ENCODE data around the gene ETAA1.

The ETAA1 gene
- total RNA-seq: 15.9 to 31.7 reads per million in 2 donors

DNA sequence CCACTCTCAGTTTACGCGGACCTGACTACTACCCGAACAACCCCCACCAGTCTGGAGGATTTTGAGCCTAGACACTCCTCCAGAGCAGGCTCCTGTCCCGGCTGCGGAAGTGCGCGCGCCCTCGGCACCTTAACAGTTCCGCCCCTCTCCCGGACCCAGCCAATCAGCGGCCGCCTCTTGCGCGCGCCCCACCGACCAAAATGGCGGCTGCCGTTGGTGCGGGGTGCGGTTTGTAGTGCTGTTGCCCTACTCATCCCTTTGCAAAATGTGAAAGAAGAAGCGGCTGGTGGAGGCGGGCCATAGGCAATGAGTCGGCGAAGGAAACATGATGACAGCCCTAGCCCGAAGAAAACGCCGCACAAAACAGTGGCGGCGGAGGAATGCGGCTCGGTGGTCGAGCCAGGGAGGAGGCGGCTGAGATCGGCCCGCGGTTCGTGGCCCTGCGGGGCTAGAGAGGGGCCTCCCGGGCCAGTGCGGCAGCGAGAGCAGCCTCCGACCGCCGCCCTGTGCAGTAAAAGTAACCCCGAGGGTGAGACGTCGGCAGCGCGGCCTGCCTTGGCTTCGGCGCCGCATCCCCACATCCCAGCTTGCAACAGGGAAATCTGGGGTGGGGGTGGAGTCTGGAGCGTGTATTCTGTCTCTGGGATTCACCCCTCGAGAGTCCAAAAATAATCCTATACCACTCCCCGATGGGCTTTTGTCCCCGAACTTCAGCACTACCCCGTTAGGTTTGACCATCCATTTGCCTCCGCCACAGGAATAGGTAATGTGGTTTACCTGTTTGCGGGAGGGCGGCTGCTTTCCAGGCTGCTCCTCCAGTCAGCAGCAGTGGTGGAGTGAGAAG is at the start of gene ETAA1:
TSS of gene ETAA1 (plus strand) at position 191 of the 844 bp plus-strand sequence. CDS start at position 307, 116 bp downstream.
- peak; percentile 84 to 96 (median 90) for DNase-seq

GRCh38 chr2:67366832-67367412 is 30.2 kb upstream of the ETAA1 start:
- DNase-seq: no peak

DNA sequence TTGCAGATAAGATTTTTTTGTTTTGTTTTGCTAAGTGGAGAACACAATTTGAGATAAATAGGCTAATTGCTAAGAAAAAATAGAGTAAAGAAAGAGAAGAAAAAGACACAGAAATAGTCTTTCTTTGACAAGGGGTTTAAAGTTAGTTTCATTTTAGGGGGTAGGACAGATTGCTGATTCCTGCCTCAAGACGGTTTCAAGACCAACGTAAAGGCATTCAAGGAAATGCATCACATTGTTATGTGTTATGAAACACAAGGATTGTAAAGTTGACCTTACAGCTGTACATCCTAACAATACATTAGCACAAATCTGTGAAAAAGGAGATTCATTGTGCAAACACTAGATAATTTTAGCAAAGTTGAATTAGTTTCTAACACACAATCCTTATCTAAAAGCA is 22.7 kb upstream of the ETAA1 start:
- DNase-seq: no peak

GRCh38 chr2:67374949-67375348 is 22.2 kb upstream of the ETAA1 start:
- no peak for DNase-seq

DNA sequence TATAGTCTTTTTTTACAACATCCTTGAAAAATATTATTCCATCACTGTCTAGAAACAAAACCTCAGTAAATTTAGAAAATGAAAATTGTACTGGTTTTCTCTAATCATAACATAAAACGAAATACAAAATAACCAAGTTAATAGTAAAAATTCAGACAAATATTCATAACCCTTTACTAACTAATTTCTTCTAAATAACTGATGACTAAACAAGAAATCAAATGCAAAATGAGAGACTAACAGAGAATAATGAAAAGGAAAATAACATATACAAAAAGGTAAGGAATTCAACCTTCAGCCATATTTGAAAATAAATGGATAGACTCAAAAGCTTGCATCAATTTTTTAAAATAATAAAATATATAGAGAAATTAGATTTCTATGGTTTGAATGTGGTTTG is 18.6 kb upstream of the ETAA1 start:
- DNase-seq: no peak

DNA sequence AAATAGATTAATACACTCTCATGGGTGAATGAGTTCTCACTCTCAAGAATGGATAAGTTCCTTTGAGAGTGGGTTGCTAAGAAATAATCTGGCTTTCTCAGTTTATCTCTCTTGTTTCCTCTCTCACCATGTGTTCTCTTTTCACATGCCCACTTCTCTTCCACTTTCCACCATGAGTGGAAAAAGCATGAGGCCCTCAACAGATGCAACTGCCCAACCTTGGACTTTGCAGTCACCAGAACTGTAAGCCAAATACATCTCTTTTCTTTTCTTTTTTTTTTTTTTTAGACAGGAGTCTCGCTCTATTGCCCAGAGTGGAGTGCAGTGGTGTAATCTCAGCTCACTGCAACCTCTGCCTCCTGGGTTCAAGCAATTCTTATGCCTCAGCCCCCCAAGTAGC is 18.1 kb upstream of the ETAA1 start:
- no peak for DNase-seq

- DNase-seq: no peak
Measured at GRCh38 chr2:67384123-67384822, 12.9 kb upstream of the ETAA1 start.

DNA sequence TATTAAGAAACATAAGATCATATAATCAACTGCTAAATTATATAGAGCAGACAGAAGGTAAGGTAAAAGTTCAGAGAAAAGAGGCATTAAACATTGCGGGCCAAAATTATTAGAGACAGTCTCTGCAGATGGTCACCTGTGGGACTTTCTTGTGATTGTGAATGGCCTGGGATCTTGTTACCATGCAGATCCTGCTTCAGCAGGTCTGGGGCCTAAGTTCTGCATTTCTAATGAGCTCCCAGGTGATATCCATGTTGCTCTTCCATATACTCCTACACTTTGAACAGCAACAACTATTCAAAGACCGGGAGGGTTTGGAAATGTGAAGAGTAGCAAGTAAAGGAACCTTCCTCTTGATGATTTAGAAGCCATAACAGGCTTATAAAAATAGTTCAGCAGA is 8.5 kb upstream of the ETAA1 start:
- no peak for DNase-seq

- no peak for DNase-seq
Measured at GRCh38 chr2:67389286-67389685, 7.8 kb upstream of the ETAA1 start.

DNA sequence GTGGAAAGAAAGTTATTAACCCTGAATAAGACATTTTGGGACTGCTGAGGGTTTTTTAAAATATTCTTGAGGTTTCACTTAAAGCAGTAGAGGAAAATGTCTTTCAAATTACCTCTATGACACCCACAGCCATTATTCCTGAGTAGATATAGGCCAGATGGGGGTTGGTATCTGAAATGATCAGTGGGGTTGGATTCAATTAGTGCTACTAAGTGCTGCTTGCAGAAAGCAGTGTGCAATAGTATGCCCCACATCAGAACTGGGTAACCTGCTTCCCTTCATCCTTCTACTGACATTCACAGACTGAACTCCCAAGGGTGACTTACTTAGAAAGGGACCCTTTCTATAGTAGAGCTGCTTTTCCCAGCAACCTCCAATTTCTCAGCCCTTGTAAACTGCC is 7.3 kb upstream of the ETAA1 start:
- DNase-seq: no peak

GRCh38 chr2:67393237-67393636 is 3.9 kb upstream of the ETAA1 start:
- no peak for DNase-seq

DNA sequence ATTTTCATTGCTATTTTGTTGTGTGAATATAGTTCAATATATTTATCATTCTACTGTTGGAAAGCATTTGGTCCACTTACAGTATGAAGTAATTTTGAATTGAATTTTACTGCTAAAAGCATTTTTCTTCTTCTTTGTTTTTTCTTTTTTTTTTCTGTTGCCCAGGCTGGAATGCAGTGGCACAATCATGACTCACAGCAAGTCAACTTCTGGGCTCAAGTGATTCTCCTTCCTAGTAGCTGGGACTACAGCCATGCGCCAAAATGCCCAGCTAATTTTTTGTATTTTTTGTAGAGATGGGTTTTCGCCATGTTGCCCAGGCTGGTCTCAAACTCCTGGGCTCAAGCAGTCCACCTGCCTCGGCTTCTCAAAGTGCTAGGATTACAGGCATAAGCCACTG is 2.4 kb upstream of the ETAA1 start:
- DNase-seq: no peak

- DNase-seq: no peak
Measured at GRCh38 chr2:67399144-67399543, 2.0 kb downstream of the ETAA1 start.

DNA sequence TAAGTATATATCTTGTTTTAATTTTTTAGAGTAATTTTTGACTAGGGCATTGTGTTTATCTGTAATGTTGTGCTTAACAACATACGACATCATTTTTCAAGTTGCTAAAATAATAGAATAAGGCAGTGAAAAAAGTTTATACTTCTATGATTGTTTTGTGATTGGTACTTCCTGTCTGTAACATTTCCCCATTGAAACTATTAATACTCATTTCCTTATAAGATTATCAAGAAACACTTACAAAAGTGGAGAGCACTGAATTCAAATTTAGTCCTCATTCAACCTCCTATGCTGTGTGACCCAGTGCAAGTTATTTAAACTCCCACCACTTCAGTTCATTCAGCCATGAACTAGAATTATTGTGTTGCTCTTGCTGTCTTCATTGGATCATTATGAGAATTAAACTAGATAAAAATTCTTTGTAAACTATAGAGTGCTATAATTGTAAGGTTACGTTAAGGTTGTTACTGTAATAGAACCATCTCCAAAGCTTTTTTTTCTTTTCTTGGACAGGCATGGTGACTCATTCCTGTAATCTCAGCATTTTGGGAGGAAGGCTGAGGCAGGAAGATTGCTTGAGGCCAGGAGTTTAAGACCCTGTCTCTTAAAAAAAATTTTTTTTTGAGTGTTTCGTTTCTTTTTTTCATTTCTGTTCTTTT is 2.8 kb downstream of the ETAA1 start:
- DNase-seq: no peak

DNA sequence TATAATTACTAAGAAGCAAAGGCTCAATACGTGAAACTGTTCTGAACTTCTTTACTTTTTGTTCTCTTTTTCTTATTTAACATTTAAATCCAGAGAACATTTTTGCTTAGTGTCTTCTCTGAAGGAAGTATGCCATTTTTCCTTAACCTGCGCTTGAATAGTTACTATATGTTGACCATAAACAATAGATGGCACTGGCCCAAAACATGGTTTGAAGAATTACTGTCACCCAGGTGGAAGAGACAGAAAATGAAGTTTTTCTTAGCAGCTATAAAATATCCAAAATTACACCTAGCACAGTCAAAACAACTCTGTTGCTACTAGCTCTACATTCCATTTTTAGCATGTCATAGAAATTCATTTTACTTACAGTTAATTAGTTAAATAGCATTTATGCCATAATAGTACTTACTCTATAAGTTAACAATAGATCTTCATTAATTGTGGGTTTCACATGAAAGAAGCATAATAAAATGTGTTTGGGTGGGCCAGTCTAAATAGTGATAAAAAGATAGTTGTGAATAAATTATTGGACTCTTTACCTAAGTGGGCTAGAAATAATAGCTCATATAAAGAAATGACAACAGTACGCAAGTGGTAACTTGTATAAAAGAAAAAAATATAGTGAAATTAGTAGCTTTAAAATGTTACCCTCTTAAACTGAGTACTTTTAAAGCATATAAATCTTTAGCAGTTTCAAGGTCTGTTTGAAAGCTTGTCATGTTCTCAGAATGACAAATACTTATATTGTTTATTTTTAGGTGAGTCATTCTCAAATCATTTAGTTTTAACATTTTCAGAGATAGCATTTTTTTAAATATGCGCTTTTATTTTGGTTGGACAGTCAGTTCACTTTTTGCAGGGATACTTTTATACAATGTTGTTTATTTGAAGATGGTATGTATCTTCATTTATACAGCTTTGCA is 3.7 kb downstream of the ETAA1 start:
- no peak for DNase-seq

- no peak for DNase-seq
Measured at GRCh38 chr2:67408346-67408745, 11.2 kb downstream of the ETAA1 start.

DNA sequence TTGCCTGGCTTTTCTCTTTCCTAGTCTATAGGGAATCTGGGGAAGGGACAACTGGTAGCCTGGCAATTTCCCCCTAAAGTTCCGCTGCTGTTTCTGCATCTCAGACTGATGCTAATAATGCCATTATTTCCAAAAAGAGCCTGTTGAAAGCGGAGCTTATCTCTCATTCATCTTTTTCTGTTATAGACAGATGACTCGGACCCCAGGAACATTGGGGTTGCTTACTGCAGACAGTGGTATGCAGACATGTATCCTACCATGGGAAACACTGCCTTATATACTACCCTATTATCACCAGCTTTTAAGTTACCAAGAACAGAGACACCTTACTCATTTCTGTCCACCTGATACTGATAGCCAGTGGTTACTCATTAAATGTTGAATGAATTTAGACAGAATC is 15.3 kb downstream of the ETAA1 start:
- DNase-seq: no peak

DNA sequence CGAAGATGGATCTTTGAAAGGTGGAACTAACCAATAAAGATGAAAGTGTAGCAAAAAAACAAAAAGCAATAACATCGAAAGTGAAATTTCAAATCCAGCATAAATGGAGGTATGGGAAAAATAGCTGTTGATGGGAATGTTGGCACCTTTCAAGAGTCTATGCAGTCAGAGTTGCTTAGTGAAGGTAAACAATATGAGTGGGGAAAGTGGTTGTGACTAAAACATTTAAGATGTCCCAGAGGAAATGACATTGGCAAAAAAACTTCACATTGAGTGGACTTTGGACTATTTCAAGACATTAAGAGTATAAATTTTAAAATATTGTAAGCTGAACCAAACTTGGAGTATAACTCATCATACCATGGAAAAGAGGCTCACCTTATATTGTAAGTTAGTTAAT is 17.7 kb downstream of the ETAA1 start:
- DNase-seq: no peak

DNA sequence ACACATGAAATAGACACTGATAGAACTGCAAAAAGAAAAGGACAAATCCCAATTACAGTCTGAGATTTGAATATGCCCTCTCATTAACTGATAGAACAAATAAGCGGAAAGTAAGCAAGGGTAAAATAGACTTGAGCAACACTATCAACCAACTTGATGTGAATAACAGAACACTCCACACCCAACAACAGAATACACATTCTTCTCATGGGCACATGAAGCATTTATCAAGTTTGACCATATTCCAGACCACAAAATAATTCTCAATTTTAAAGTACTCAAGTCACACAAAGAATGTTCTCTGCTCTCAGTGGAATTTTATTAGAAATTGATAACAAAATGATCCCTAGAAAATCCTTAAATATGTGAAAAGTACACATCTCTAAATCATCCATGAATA is 19.0 kb downstream of the ETAA1 start:
- DNase-seq: no peak

DNA sequence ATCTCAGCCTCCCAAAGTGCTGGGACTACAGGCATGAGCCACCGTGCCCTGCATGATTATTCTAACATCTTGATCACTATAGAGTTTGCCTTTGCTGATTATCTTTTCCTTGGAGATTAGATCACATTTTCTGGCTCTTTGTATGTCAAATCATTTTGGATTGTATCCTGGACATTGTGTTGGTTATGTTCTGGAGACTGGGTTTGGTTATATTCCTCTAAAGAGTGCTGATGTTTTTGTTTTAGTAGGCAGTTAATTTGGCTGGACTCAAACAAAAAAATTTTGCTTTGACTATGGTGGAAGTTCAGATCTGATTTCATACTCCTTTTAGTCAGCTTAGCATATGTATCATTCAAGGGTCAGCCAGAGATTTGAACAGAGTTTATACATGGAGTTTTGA is 26.4 kb downstream of the ETAA1 start:
- DNase-seq: no peak

GRCh38 chr2:67436221-67436620 is 39.1 kb downstream of the ETAA1 start:
- no peak for DNase-seq

DNA sequence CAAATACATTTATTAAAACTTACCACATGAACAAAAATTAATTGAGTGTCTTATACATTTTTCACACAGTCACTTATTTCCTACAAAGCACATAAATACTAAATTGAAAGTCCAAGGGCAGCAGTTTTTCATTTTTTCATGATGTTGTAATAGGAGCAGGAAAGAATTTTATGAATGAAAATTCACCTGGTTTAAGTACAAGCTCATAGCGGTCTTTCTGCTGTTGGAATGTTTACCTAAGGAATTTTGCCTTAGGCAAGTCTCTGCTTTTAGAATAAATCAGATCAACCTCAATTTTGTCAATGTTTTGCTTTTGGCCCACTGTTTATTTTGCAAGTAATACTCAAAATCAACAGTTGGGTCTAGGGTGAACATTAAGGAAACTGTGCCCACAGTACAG is 40.0 kb downstream of the ETAA1 start:
- no peak for DNase-seq

Data from T-helper 2 cell (primary cell).